Measurements from ENCODE around the gene ALG9. TPM values are rescaled to one million over a fixed set of nuclear protein-coding genes. Genes with fewer than 3 reads are reported as not detected.

Gene ALG9
- total and polyA plus RNA-seq, 10 of the 15 experiments (the other 5 are each of a cell fraction or from before 2014, with no cell fraction given): 10.8 to 41.6 (median 25.5) TPM

DNA sequence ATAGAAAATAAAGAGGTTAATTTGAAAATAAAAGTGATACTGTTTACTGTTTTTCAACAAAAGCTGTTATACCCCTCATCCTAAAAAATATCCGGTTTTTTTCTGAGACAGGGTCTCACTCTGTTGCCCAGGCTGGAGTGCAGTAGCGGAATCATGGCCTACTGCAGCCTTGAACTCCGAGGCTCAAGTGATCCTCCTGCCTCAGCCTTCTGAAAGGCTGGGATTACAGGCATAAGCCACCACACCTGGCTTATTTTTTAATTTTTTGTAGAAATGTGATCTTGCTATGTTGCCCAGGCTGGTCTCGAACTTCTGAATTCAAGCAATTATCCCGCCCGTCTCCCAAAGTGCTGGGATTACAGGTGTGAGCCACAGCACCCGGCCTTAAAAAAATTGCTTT lies 35.7 kb downstream of the ALG9 start:
- Histone ChIP-seq H3K4me3 (no peak overlapping the region), H3K4me1 (ENCODE audit: control insufficient read depth, insufficient read depth, low read length) (peaks cover 6% of the 10 kb centered on the region; the same call in 1 of the 2 replicates), H3K79me2 (ENCODE audit: control insufficient read depth, insufficient read depth, low read length) (no peaks in the 10 kb centered on the region), H2AFZ (ENCODE audit: control insufficient read depth, low read depth, low read length) (no peak overlapping the region), H3K27me3 (replicated peaks in 1 of 2; ENCODE audit: control insufficient read depth in 2 of 2, insufficient read depth in 2 of 2, low read length in 1 of 2) (no peaks in the 10 kb centered on the region), H3K36me3 (ENCODE audit: control insufficient read depth in 2 of 2, insufficient read depth in 2 of 2, low read length in 1 of 2) (peaks cover 0 to 21% of the 10 kb centered on the region in 2 experiments; a peak in 3 of 4 replicates), H4K20me1 (ENCODE audit: control insufficient read depth, insufficient read depth) (no peaks in the 10 kb centered on the region), H3K9ac (ENCODE audit: control insufficient read depth, insufficient read depth, low read length) (no peak overlapping the region), H3K4me2 (ENCODE audit: control insufficient read depth, insufficient read depth) (no peak overlapping the region), H3K27ac (ENCODE audit: control insufficient read depth, insufficient read depth) (no peak overlapping the region), H3K9me3 (replicated peaks; ENCODE audit: control insufficient read depth, insufficient read depth, low read length) (no peaks in the 10 kb centered on the region)
- POLR2A ChIA-PET: interaction anchor here (1.4 kb wide), 1 partner anchor 59 kb away, joined by 4 read pairs; no protein-coding TSS in a partner anchor
- DNase-seq (ENCODE audit: low read depth, low spot score) (no peak), FAIRE-seq (no peak), ATAC-seq (no peak)
- no TSS peak for BruUV-seq (replicated peaks)
- intact Hi-C loops (cut with micrococcal nuclease; ENCODE audit: unreplicated experiment): no loop called here
- in situ Hi-C loops (cut with MboI): no loop called here
- CTCF ChIA-PET: interaction anchor here (1.2 to 5.2 kb wide), 7 partner anchors 58 to 275 kb away, joined by 4 to 32 read pairs (median 4); no protein-coding TSS in a partner anchor
- RAD21 ChIA-PET (ENCODE audit: unreplicated experiment): interaction anchor here (1.1 to 5.0 kb wide), 3 partner anchors 59 to 118 kb away, joined by 4 to 38 read pairs (median 6); partner anchors contain the start of gene PPP2R1B
- 96% methylated on average over 7 of the region's 7 CpGs for WGBS (ENCODE audit: insufficient coverage, insufficient replicate concordance, low lambda C conversion rate, missing lambda C conversion rate)
- SMC1A ChIA-PET (ENCODE audit: uncharacterized antibody, unreplicated experiment): interaction anchor here (1.0 to 3.9 kb wide), 6 partner anchors 10 to 249 kb away, joined by 3 to 24 read pairs (median 6); no protein-coding TSS in a partner anchor
- TF ChIP-seq NR2F1 (conservative IDR thresholded peaks at IDR 0.05) (no peak), HDAC6 (IDR thresholded peaks at IDR 0.05; ENCODE audit: unreplicated experiment) (no peak), KDM1A (IDR thresholded peaks at IDR 0.05; ENCODE audit: borderline replicate concordance) (no peak), ZNF24 (IDR thresholded peaks at IDR 0.05) (no peak), TARDBP (IDR thresholded peaks at IDR 0.05; ENCODE audit: borderline replicate concordance) (no peak), NFYA (IDR thresholded peaks at IDR 0.05; ENCODE audit: borderline replicate concordance, low read depth, low read length) (no peak), NR2C2 (IDR thresholded peaks at IDR 0.05; ENCODE audit: borderline replicate concordance, control insufficient read depth, insufficient read length, low read depth) (no peak), ZNF207 (IDR thresholded peaks at IDR 0.05; ENCODE audit: borderline replicate concordance) (no peak), ZBED1 (IDR thresholded peaks at IDR 0.05; ENCODE audit: borderline replicate concordance) (no peak), SP1 (IDR thresholded peaks at IDR 0.05; ENCODE audit: low read depth, low read length) (no peak), NFYB (IDR thresholded peaks at IDR 0.05; ENCODE audit: insufficient read depth, low read depth, low read length) (no peak), RAD21 (IDR thresholded peaks at IDR 0.05; ENCODE audit: insufficient read depth, low read depth, low read length) (no peak), CREM (IDR thresholded peaks at IDR 0.05; ENCODE audit: low read depth) (no peak)
- TF ChIP-seq, protein P1, sequence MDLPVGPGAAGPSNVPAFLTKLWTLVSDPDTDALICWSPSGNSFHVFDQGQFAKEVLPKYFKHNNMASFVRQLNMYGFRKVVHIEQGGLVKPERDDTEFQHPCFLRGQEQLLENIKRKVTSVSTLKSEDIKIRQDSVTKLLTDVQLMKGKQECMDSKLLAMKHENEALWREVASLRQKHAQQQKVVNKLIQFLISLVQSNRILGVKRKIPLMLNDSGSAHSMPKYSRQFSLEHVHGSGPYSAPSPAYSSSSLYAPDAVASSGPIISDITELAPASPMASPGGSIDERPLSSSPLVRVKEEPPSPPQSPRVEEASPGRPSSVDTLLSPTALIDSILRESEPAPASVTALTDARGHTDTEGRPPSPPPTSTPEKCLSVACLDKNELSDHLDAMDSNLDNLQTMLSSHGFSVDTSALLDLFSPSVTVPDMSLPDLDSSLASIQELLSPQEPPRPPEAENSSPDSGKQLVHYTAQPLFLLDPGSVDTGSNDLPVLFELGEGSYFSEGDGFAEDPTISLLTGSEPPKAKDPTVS (IDR thresholded peaks at IDR 0.05; ENCODE audit: low read depth, low read length): no peak
- TF ChIP-seq, protein P2, sequence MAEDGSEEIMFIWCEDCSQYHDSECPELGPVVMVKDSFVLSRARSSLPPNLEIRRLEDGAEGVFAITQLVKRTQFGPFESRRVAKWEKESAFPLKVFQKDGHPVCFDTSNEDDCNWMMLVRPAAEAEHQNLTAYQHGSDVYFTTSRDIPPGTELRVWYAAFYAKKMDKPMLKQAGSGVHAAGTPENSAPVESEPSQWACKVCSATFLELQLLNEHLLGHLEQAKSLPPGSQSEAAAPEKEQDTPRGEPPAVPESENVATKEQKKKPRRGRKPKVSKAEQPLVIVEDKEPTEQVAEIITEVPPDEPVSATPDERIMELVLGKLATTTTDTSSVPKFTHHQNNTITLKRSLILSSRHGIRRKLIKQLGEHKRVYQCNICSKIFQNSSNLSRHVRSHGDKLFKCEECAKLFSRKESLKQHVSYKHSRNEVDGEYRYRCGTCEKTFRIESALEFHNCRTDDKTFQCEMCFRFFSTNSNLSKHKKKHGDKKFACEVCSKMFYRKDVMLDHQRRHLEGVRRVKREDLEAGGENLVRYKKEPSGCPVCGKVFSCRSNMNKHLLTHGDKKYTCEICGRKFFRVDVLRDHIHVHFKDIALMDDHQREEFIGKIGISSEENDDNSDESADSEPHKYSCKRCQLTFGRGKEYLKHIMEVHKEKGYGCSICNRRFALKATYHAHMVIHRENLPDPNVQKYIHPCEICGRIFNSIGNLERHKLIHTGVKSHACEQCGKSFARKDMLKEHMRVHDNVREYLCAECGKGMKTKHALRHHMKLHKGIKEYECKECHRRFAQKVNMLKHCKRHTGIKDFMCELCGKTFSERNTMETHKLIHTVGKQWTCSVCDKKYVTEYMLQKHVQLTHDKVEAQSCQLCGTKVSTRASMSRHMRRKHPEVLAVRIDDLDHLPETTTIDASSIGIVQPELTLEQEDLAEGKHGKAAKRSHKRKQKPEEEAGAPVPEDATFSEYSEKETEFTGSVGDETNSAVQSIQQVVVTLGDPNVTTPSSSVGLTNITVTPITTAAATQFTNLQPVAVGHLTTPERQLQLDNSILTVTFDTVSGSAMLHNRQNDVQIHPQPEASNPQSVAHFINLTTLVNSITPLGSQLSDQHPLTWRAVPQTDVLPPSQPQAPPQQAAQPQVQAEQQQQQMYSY (CRISPR knock-in tag; IDR thresholded peaks at IDR 0.05): no peak
- TF ChIP-seq, protein P3, sequence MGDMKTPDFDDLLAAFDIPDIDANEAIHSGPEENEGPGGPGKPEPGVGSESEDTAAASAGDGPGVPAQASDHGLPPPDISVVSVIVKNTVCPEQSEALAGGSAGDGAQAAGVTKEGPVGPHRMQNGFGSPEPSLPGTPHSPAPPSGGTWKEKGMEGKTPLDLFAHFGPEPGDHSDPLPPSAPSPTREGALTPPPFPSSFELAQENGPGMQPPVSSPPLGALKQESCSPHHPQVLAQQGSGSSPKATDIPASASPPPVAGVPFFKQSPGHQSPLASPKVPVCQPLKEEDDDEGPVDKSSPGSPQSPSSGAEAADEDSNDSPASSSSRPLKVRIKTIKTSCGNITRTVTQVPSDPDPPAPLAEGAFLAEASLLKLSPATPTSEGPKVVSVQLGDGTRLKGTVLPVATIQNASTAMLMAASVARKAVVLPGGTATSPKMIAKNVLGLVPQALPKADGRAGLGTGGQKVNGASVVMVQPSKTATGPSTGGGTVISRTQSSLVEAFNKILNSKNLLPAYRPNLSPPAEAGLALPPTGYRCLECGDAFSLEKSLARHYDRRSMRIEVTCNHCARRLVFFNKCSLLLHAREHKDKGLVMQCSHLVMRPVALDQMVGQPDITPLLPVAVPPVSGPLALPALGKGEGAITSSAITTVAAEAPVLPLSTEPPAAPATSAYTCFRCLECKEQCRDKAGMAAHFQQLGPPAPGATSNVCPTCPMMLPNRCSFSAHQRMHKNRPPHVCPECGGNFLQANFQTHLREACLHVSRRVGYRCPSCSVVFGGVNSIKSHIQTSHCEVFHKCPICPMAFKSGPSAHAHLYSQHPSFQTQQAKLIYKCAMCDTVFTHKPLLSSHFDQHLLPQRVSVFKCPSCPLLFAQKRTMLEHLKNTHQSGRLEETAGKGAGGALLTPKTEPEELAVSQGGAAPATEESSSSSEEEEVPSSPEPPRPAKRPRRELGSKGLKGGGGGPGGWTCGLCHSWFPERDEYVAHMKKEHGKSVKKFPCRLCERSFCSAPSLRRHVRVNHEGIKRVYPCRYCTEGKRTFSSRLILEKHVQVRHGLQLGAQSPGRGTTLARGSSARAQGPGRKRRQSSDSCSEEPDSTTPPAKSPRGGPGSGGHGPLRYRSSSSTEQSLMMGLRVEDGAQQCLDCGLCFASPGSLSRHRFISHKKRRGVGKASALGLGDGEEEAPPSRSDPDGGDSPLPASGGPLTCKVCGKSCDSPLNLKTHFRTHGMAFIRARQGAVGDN (IDR thresholded peaks at IDR 0.05): no peak

Measured in GM12878 (cell line).